ENCODE results near the gene CARF.

DNA sequence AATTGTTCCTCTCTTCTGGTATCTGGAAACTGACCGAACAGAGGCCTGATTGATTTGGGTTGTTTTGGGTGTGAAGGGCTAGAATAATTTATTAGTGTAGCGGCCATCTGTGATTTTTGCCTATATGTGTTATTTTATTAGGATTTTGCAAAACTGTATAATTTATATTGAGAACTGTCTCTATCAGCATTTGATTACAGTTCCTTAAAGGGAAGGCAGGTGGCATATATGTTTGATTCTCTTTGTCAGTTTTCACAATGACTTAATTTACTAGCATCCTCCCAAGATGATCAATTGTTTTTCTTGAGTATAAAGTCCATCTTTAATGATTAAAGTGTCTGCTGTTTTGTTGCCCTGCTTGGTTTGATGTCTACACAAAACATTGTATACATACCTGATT lies 107.1 kb downstream of the CARF start:
- TF ChIP-seq, protein P1, sequence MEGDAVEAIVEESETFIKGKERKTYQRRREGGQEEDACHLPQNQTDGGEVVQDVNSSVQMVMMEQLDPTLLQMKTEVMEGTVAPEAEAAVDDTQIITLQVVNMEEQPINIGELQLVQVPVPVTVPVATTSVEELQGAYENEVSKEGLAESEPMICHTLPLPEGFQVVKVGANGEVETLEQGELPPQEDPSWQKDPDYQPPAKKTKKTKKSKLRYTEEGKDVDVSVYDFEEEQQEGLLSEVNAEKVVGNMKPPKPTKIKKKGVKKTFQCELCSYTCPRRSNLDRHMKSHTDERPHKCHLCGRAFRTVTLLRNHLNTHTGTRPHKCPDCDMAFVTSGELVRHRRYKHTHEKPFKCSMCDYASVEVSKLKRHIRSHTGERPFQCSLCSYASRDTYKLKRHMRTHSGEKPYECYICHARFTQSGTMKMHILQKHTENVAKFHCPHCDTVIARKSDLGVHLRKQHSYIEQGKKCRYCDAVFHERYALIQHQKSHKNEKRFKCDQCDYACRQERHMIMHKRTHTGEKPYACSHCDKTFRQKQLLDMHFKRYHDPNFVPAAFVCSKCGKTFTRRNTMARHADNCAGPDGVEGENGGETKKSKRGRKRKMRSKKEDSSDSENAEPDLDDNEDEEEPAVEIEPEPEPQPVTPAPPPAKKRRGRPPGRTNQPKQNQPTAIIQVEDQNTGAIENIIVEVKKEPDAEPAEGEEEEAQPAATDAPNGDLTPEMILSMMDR (optimal IDR thresholded peaks at IDR 0.05 in 1 of 3, IDR thresholded peaks at IDR 0.05 in 1 of 3, conservative IDR thresholded peaks at IDR 0.05 in 1 of 3; ENCODE audit: extremely low read depth in 1 of 3, insufficient read depth in 2 of 3, low read length in 3 of 3): no peak
- TF ChIP-seq EZH2 (IDR thresholded peaks at IDR 0.05; ENCODE audit: low read length): no peak
